ENCODE measurements around the gene KBTBD12.

Gene KBTBD12

GRCh38 chr3:127886956-127887231, 28.1 kb upstream of the KBTBD12 start:
- Histone ChIP-seq H3K27me3 (ENCODE audit: control insufficient read depth, insufficient read depth, low read length) (no peaks in the 10 kb centered on the region), H3K9ac (no peak overlapping the region), H3K4me2 (ENCODE audit: low read length) (no peak overlapping the region), H3K9me3 (ENCODE audit: control insufficient read depth, low read length) (no peaks in the 10 kb centered on the region), H2AFZ (no peak overlapping the region), H3K36me3 (ENCODE audit: control insufficient read depth, insufficient read depth, low read length) (no peaks in the 10 kb centered on the region), H3K27ac (no peak overlapping the region), H3K79me2 (no peaks in the 10 kb centered on the region), H3K4me1 (no peaks in the 10 kb centered on the region), H3K4me3 (ENCODE audit: low read depth, low read length) (no peak overlapping the region)
- no peak for TF ChIP-seq CTCF (IDR thresholded peaks at IDR 0.05)

GRCh38 chr3:127887321-127887720, 27.7 kb upstream of the KBTBD12 start:
- Histone ChIP-seq H3K36me3 (ENCODE audit: control insufficient read depth, insufficient read depth, low read length) (no peaks in the 10 kb centered on the region), H2AFZ (no peak overlapping the region), H3K79me2 (no peaks in the 10 kb centered on the region), H3K4me1 (no peaks in the 10 kb centered on the region), H3K4me2 (ENCODE audit: low read length) (no peak overlapping the region), H3K27ac (no peak overlapping the region), H3K4me3 (ENCODE audit: low read depth, low read length) (no peak overlapping the region), H3K9ac (no peak overlapping the region), H3K27me3 (ENCODE audit: control insufficient read depth, insufficient read depth, low read length) (no peaks in the 10 kb centered on the region), H3K9me3 (ENCODE audit: control insufficient read depth, low read length) (no peaks in the 10 kb centered on the region)
- no peak for TF ChIP-seq CTCF (IDR thresholded peaks at IDR 0.05)

GRCh38 chr3:127888156-127888555, 26.9 kb upstream of the KBTBD12 start:
- Histone ChIP-seq H3K36me3 (ENCODE audit: control insufficient read depth, insufficient read depth, low read length) (no peaks in the 10 kb centered on the region), H3K9me3 (ENCODE audit: control insufficient read depth, low read length) (no peaks in the 10 kb centered on the region), H3K79me2 (no peaks in the 10 kb centered on the region), H3K9ac (no peak overlapping the region), H3K27me3 (ENCODE audit: control insufficient read depth, insufficient read depth, low read length) (no peaks in the 10 kb centered on the region), H3K4me3 (ENCODE audit: low read depth, low read length) (no peak overlapping the region), H3K4me1 (no peaks in the 10 kb centered on the region), H2AFZ (no peak overlapping the region), H3K27ac (no peak overlapping the region), H3K4me2 (ENCODE audit: low read length) (no peak overlapping the region)
- no peak for TF ChIP-seq CTCF (IDR thresholded peaks at IDR 0.05)

GRCh38 chr3:127888564-127889107, 26.4 kb upstream of the KBTBD12 start:
- Histone ChIP-seq H3K9me3 (ENCODE audit: control insufficient read depth, low read length) (no peaks in the 10 kb centered on the region), H3K9ac (no peak overlapping the region), H3K79me2 (no peaks in the 10 kb centered on the region), H3K27ac (no peak overlapping the region), H3K27me3 (ENCODE audit: control insufficient read depth, insufficient read depth, low read length) (no peaks in the 10 kb centered on the region), H3K36me3 (ENCODE audit: control insufficient read depth, insufficient read depth, low read length) (no peaks in the 10 kb centered on the region), H2AFZ (no peak overlapping the region), H3K4me3 (ENCODE audit: low read depth, low read length) (no peak overlapping the region), H3K4me1 (no peaks in the 10 kb centered on the region), H3K4me2 (ENCODE audit: low read length) (no peak overlapping the region)
- TF ChIP-seq CTCF (IDR thresholded peaks at IDR 0.05), result no peak

GRCh38 chr3:127889461-127889863, 25.6 kb upstream of the KBTBD12 start:
- H3K4me2 ChIP-seq (ENCODE audit: low read length), result no peak overlapping the region
- no peaks in the 10 kb centered on the region for H3K36me3 ChIP-seq (ENCODE audit: control insufficient read depth, insufficient read depth, low read length)
- no peaks in the 10 kb centered on the region for H3K4me1 ChIP-seq
- H3K27ac ChIP-seq, result no peak overlapping the region
- H3K9ac ChIP-seq, result no peak overlapping the region
- H3K9me3 ChIP-seq (ENCODE audit: control insufficient read depth, low read length), result no peaks in the 10 kb centered on the region
- no peaks in the 10 kb centered on the region for H3K27me3 ChIP-seq (ENCODE audit: control insufficient read depth, insufficient read depth, low read length)
- no peak overlapping the region for H2AFZ ChIP-seq
- TF ChIP-seq CTCF (IDR thresholded peaks at IDR 0.05), result no peak
- H3K4me3 ChIP-seq (ENCODE audit: low read depth, low read length), result no peak overlapping the region
- no peaks in the 10 kb centered on the region for H3K79me2 ChIP-seq

Measured in parathyroid adenoma (tissue), 2 donors.